Stomach (tissue), 9 donors: Measurements from ENCODE around the gene MYBPC1. TPM values are rescaled to one million over a fixed set of nuclear protein-coding genes. Genes with fewer than 3 reads are reported as not detected.

Source experiments
- DNase-seq, 2 donors: peaks; one replicate each; pipeline versions ENCODE4 v3.0.0 to v3.0.0-alpha.2; 2013 to 2019
- H3K27ac ChIP-seq, 5 donors: fragments of 200-600 bp in 4 of 5; sonication (generic) in 4 of 5; one replicate each; pipeline ENCODE4 v1.5.1; 2013 to 2019; ENCODE audit warnings: mild to moderate bottlenecking in 1 of 5, moderate library complexity in 1 of 5
- H3K27me3 ChIP-seq, 3 donors: fragments of 200-600 bp; sonication (generic); one replicate each; pipeline ENCODE4 v1.5.1; 2017 to 2019; ENCODE audit warnings: mixed run types in 1 of 3
- H3K36me3 ChIP-seq, 4 donors: fragments of 200-600 bp; sonication (generic); 1 replicate in 3 of 4; 2 replicates in 1 of 4; pipeline ENCODE4 v1.5.1; 2016 to 2019
- H3K4me1 ChIP-seq, 4 donors: fragments of 200-600 bp; sonication (generic); one replicate each; pipeline ENCODE4 v1.5.1; 2016 to 2019
- H3K4me3 ChIP-seq, 4 donors: fragments of 200-600 bp; sonication (generic) in 3 of 4; one replicate each; pipeline ENCODE4 v1.5.1; 2016 to 2019; ENCODE audit warnings: mild to moderate bottlenecking in 1 of 4
- H3K9me3 ChIP-seq, 4 donors: fragments of 200-600 bp; sonication (generic); one replicate each; pipeline ENCODE4 v1.5.1; 2016 to 2019
- CTCF ChIP-seq, 7 experiments: fragments of 450-650 bp in 4 of 7; fragments of 200-600 bp in 3 of 7; sonication (generic) in 3 of 7; IDR thresholded peaks; one replicate each; pipeline ENCODE4 v1.5.1; 2016 to 2019; ENCODE audit warnings: antibody characterized with exemption in 7 of 7, control low read depth in 2 of 7, mild to moderate bottlenecking in 1 of 7
- EP300 ChIP-seq: sonication (generic); formaldehyde crosslinking; IDR thresholded peaks from one replicate; pipeline ENCODE4 v1.6.1; 2017; ENCODE audit warnings: antibody characterized with exemption
- POLR2A ChIP-seq, 4 donors: fragments of 450-650 bp; IDR thresholded peaks; one replicate each; pipeline ENCODE4 v1.6.1; 2016; ENCODE audit warnings: antibody characterized with exemption in 4 of 4, control low read depth in 2 of 4, mild to moderate bottlenecking in 1 of 4, moderate library complexity in 1 of 4
- POLR2AphosphoS5 ChIP-seq, 3 donors: sonication (generic); formaldehyde crosslinking; IDR thresholded peaks; one replicate each; pipeline ENCODE4 v1.6.1; 2016; ENCODE audit warnings: antibody characterized with exemption in 3 of 3
- WGBS, 5 donors: extraction: QIAGEN DNeasy Blood & Tissue Kit in 3 of 5; methylation state at CpG; one replicate each; pipeline versions ENCODE4 v1.1.5 to v1.1.7; 2013 to 2018; 5-methylcytosine and 5-hydroxymethylcytosine counted together
- intact Hi-C: fragments of 100-400 bp; cut with DNase I; formaldehyde crosslinking; loops from one replicate; pipeline ENCODE4 v1.15.1; 2023; ENCODE audit warnings: low total_unique reads
- polyA plus RNA-seq, 3 donors: library from polyadenylated mRNA; stranded (reverse); fragments of 200-250 nt; gene quantifications; one replicate each; pipeline ENCODE4 v1.2.3, GENCODE V29; 2013
- total RNA-seq, 5 donors: library from RNA; depleted of rRNA; stranded (reverse); fragments of >200 nt; gene quantifications; one replicate each; pipeline versions ENCODE4 v1.1.0 to v1.2.3, GENCODE V29; 2014 to 2016
- donor health status: healthy with polysubstance abuse.
- donor health status: Bipolar disorder and iron deficiency.
- donor health status: healthy.

Gene MYBPC1
- total and polyA plus RNA-seq, 8 donors = 0.31 to 8.8 (median 1.7) TPM; not detected in 2

GRCh38 chr12:101666052-101666728 is 71.4 kb downstream of the MYBPC1 start:
- intact Hi-C loops = no loop called here
- WGBS, 5 donors = 77 to 86% (median 84%) methylated on average over 6 to 7 of the region's 7 CpGs
- peaks cover 0 to 12% (median 0%) of the 10 kb centered on the region in 4 donors for H3K4me1 ChIP-seq
- no peak overlapping the region for H3K4me3 ChIP-seq
- no peak for DNase-seq
- no peaks in the 10 kb centered on the region for H3K27me3 ChIP-seq
- H3K36me3 ChIP-seq = no peaks in the 10 kb centered on the region
- no peak for TF ChIP-seq POLR2A (IDR thresholded peaks at IDR 0.05)
- TF ChIP-seq EP300 = no peak
- TF ChIP-seq CTCF (IDR thresholded peaks at IDR 0.05) = no peak
- no peak for TF ChIP-seq POLR2AphosphoS5 (IDR thresholded peaks at IDR 0.05)
- H3K27ac ChIP-seq = no peak overlapping the region
- no peaks in the 10 kb centered on the region for H3K9me3 ChIP-seq

- WGBS, 5 donors = 74 to 88% (median 86%) methylated on average over 5 of the region's 5 CpGs
- intact Hi-C loops = no loop called here
These were observed 72.8 kb downstream of the MYBPC1 start for GRCh38 chr12:101667591-101667990.

GRCh38 chr12:101670007-101670671 is 75.4 kb downstream of the MYBPC1 start:
- WGBS, 5 donors = 51 to 59% (median 56%) methylated on average over 6 of the region's 6 CpGs
- no peaks in the 10 kb centered on the region for H3K9me3 ChIP-seq
- H3K27me3 ChIP-seq = no peaks in the 10 kb centered on the region
- H3K4me3 ChIP-seq = no peak overlapping the region
- no peak overlapping the region for H3K27ac ChIP-seq
- DNase-seq = peak in 1 of 2 donors; percentile 70
- TF ChIP-seq POLR2A (IDR thresholded peaks at IDR 0.05) (no peak), CTCF (IDR thresholded peaks at IDR 0.05) (peak in 5 of 7 experiments; percentile 37 to 56 (median 40))
- H3K4me1 ChIP-seq = peaks cover 0 to 18% (median 0%) of the 10 kb centered on the region in 4 donors
- intact Hi-C loops = no loop called here
- H3K36me3 ChIP-seq = no peaks in the 10 kb centered on the region

More at GRCh38 chr12:101667591-101667990, 72.8 kb downstream of the MYBPC1 start:
- TF ChIP-seq POLR2A (IDR thresholded peaks at IDR 0.05) (no peak), CTCF (IDR thresholded peaks at IDR 0.05) (no peak), POLR2AphosphoS5 (IDR thresholded peaks at IDR 0.05) (no peak), EP300 (no peak)
- DNase-seq = no peak
- no peak overlapping the region for H3K27ac ChIP-seq
- H3K36me3 ChIP-seq = no peaks in the 10 kb centered on the region
- H3K4me3 ChIP-seq = no peak overlapping the region
- no peaks in the 10 kb centered on the region for H3K9me3 ChIP-seq
- no peaks in the 10 kb centered on the region for H3K27me3 ChIP-seq
- H3K4me1 ChIP-seq = peaks cover 0 to 18% (median 0%) of the 10 kb centered on the region in 4 donors

- peaks cover 0 to 18% (median 0%) of the 10 kb centered on the region in 4 donors for H3K4me1 ChIP-seq
- 55 to 71% (median 66%) methylated on average over 6 of the region's 6 CpGs for WGBS, 5 donors
These were observed 76.5 kb downstream of the MYBPC1 start for GRCh38 chr12:101671157-101671791.

More at GRCh38 chr12:101671157-101671791, 76.5 kb downstream of the MYBPC1 start:
- Histone ChIP-seq H3K9me3 (no peaks in the 10 kb centered on the region), H3K36me3 (no peaks in the 10 kb centered on the region), H3K27me3 (no peaks in the 10 kb centered on the region), H3K27ac (peak overlapping the region in 2 of 5 donors; percentile 60 to 70), H3K4me3 (no peak overlapping the region)
- DNase-seq = peak; percentile 38 to 50
- intact Hi-C loops = no loop called here
- TF ChIP-seq EP300 (no peak), CTCF (IDR thresholded peaks at IDR 0.05) (no peak), POLR2AphosphoS5 (IDR thresholded peaks at IDR 0.05) (no peak), POLR2A (IDR thresholded peaks at IDR 0.05) (no peak)
